ENCODE data around the gene APC.

APC gene

GRCh38 chr5:112742424-112742823 is 4.7 kb downstream of the APC start:
- TF ChIP-seq ESRRG (CRISPR knock-in tag; IDR thresholded peaks at IDR 0.05) (no peak), POU6F1 (CRISPR knock-in tag; IDR thresholded peaks at IDR 0.05; ENCODE audit: borderline replicate concordance, low read depth) (no peak), TSHZ2 (CRISPR knock-in tag; IDR thresholded peaks at IDR 0.05) (no peak), ZFP3 (CRISPR knock-in tag; IDR thresholded peaks at IDR 0.05) (no peak), SNAI2 (CRISPR knock-in tag; IDR thresholded peaks at IDR 0.05) (no peak), RARB (CRISPR knock-in tag; IDR thresholded peaks at IDR 0.05) (no peak), PPARA (CRISPR knock-in tag; IDR thresholded peaks at IDR 0.05; ENCODE audit: borderline replicate concordance) (no peak), CSRNP3 (CRISPR knock-in tag; IDR thresholded peaks at IDR 0.05) (no peak), ZC3H10 (CRISPR knock-in tag; IDR thresholded peaks at IDR 0.05) (no peak), ZNF565 (CRISPR knock-in tag; conservative IDR thresholded peaks at IDR 0.05; ENCODE audit: low read depth) (no peak), TOX (CRISPR knock-in tag; IDR thresholded peaks at IDR 0.05; ENCODE audit: borderline replicate concordance) (no peak), ARNTL (CRISPR knock-in tag; IDR thresholded peaks at IDR 0.05; ENCODE audit: borderline replicate concordance, low read depth) (no peak), CSDC2 (CRISPR knock-in tag; IDR thresholded peaks at IDR 0.05) (no peak), ISL1 (CRISPR knock-in tag; IDR thresholded peaks at IDR 0.05) (no peak), TCF4 (CRISPR knock-in tag; IDR thresholded peaks at IDR 0.05; ENCODE audit: borderline replicate concordance) (no peak), CREB5 (CRISPR knock-in tag; IDR thresholded peaks at IDR 0.05; ENCODE audit: low read depth) (no peak), PATZ1 (CRISPR knock-in tag; IDR thresholded peaks at IDR 0.05; ENCODE audit: borderline replicate concordance) (no peak), BACH2 (CRISPR knock-in tag; IDR thresholded peaks at IDR 0.05; ENCODE audit: borderline replicate concordance) (no peak)
- ATAC-seq, result no peak

- ATAC-seq, result no peak
- TF ChIP-seq TOX (CRISPR knock-in tag; IDR thresholded peaks at IDR 0.05; ENCODE audit: borderline replicate concordance) (no peak), ARNTL (CRISPR knock-in tag; IDR thresholded peaks at IDR 0.05; ENCODE audit: borderline replicate concordance, low read depth) (no peak), BACH2 (CRISPR knock-in tag; IDR thresholded peaks at IDR 0.05; ENCODE audit: borderline replicate concordance) (no peak), SNAI2 (CRISPR knock-in tag; IDR thresholded peaks at IDR 0.05) (no peak), GLIS3 (CRISPR knock-in tag; IDR thresholded peaks at IDR 0.05) (no peak), POU6F1 (CRISPR knock-in tag; IDR thresholded peaks at IDR 0.05; ENCODE audit: borderline replicate concordance, low read depth) (no peak), ZNF8 (CRISPR knock-in tag; IDR thresholded peaks at IDR 0.05) (no peak), OSR1 (CRISPR knock-in tag; IDR thresholded peaks at IDR 0.05) (no peak), TCF4 (CRISPR knock-in tag; IDR thresholded peaks at IDR 0.05; ENCODE audit: borderline replicate concordance) (no peak)
Measured at GRCh38 chr5:112743631-112744030, 5.9 kb downstream of the APC start.

All from SK-N-SH treated with all-trans-retinoic acid at 6 μM for 48 hours (cell line).